ENCODE results near the gene FBXL20.

- no peak for TF ChIP-seq CTCF (IDR thresholded peaks at IDR 0.05)
- TF ChIP-seq POLR2A (IDR thresholded peaks at IDR 0.05; ENCODE audit: low read depth), result no peak
- TF ChIP-seq POLR2AphosphoS5 (IDR thresholded peaks at IDR 0.05), result no peak
- no peak for TF ChIP-seq EP300 (IDR thresholded peaks at IDR 0.05)
These were observed 178.3 kb downstream of the FBXL20 start for GRCh38 chr17:39222866-39223834.

Data from esophagus muscularis mucosa (tissue), 4 donors.